GM21447 (cell line): ENCODE results near the gene PIPOX.

Experiments
- ATAC-seq: cut with Tn5 transposase; IDR thresholded peaks from one replicate; pipeline ENCODE4 v1.9.1; 2021; ENCODE audit not compliant: unreplicated experiment

The PIPOX gene

GRCh38 chr17:29018788-29019474 is 24.0 kb upstream of the PIPOX start:
- no peak for ATAC-seq

- no peak for ATAC-seq
Observed at GRCh38 chr17:29019475-29020181, 23.3 kb upstream of the PIPOX start.

GRCh38 chr17:29020576-29020975 is 22.4 kb upstream of the PIPOX start:
- ATAC-seq = no peak

GRCh38 chr17:29021226-29021625 is 21.7 kb upstream of the PIPOX start:
- no peak for ATAC-seq

GRCh38 chr17:29022074-29022473 is 20.9 kb upstream of the PIPOX start:
- no peak for ATAC-seq

GRCh38 chr17:29024316-29024952 is 18.5 kb upstream of the PIPOX start:
- ATAC-seq = no peak

GRCh38 chr17:29031488-29031887 is 11.5 kb upstream of the PIPOX start:
- ATAC-seq = no peak

GRCh38 chr17:29032013-29032856 is 10.7 kb upstream of the PIPOX start:
- ATAC-seq = no peak

- ATAC-seq = no peak
Observed at GRCh38 chr17:29032857-29033197, 10.1 kb upstream of the PIPOX start.

GRCh38 chr17:29034510-29034909 is 8.4 kb upstream of the PIPOX start:
- no peak for ATAC-seq

- no peak for ATAC-seq
Observed at GRCh38 chr17:29036584-29036983, 6.4 kb upstream of the PIPOX start.

- ATAC-seq = no peak
Observed at GRCh38 chr17:29037739-29038084, 5.2 kb upstream of the PIPOX start.

GRCh38 chr17:29038085-29038795 is 4.7 kb upstream of the PIPOX start:
- no peak for ATAC-seq

GRCh38 chr17:29039764-29040598 is 3.0 kb upstream of the PIPOX start:
- no peak for ATAC-seq

GRCh38 chr17:29041091-29041490 is 1.9 kb upstream of the PIPOX start:
- no peak for ATAC-seq

GRCh38 chr17:29041571-29041970 is 1.4 kb upstream of the PIPOX start:
- ATAC-seq = no peak

GRCh38 chr17:29042026-29042678 is 789 bp upstream of the PIPOX start:
- ATAC-seq = no peak

GRCh38 chr17:29043539-29044145 is 701 bp downstream of the PIPOX start:
- ATAC-seq = no peak

- no peak for ATAC-seq
Observed at GRCh38 chr17:29045026-29045425, 2.1 kb downstream of the PIPOX start.
